PC-9 (cell line): ENCODE data around the gene DLEC1. TPM values are rescaled to one million over a fixed set of nuclear protein-coding genes. Genes with fewer than 3 reads are reported as not detected.

Experiments used
- BruUV-seq: library from RNA; stranded (reverse); fragments of 400-500 nt; replicated peaks from 2 replicates; lab custom pipeline; 2021; lab: Mats Ljungman, UMichigan
- CTCF ChIA-PET: fragments of 300-600 bp; sonication (Branson Sonifier 250); formaldehyde crosslinking; loops from one replicate; lab custom pipeline; 2022; ENCODE audit warnings: antibody characterized with exemption; lab: Charles Lee
- POLR2A ChIA-PET: fragments of 300-600 bp; sonication (Branson Sonifier 250); formaldehyde crosslinking; loops from one replicate; lab custom pipeline; 2022; ENCODE audit warnings: antibody characterized with exemption; ENCODE audit not compliant: unreplicated experiment; lab: Charles Lee
- DNase-seq, 2 experiments: peaks; one replicate each; pipeline versions ENCODE4 v3.0.0 to v3.0.0-alpha.2; 2015 to 2022; ENCODE audit warnings: mixed read lengths in 1 of 2
- H2AFZ ChIP-seq: fragments of 200-600 bp; sonication (generic); 2 replicates; pipeline ENCODE4 v1.8.1; 2017; ENCODE audit warnings: antibody characterized with exemption
- H3F3A ChIP-seq: fragments of 200-600 bp; sonication (generic); 2 replicates; pipeline ENCODE4 v1.8.1; 2017; ENCODE audit warnings: antibody characterized with exemption, mild to moderate bottlenecking, low read depth; ENCODE audit not compliant: insufficient read depth
- H3K27ac ChIP-seq: fragments of 200-600 bp; sonication (generic); 2 replicates; pipeline ENCODE4 v1.6.1; 2016; ENCODE audit warnings: mixed run types
- H3K27me3 ChIP-seq: fragments of 200-600 bp; sonication (generic); 2 replicates; pipeline ENCODE4 v1.6.1; 2016; ENCODE audit warnings: low read depth, mixed run types; ENCODE audit not compliant: insufficient read depth
- H3K36me3 ChIP-seq: fragments of 200-600 bp; sonication (generic); 2 replicates; pipeline ENCODE4 v1.6.1; 2016; ENCODE audit warnings: low read depth, mixed run types
- H3K4me1 ChIP-seq: fragments of 200-600 bp; sonication (generic); replicated peaks from 2 replicates; pipeline ENCODE4 v1.6.1; 2016; ENCODE audit warnings: mixed run types; ENCODE audit not compliant: insufficient read depth
- H3K4me2 ChIP-seq: fragments of 200-600 bp; sonication (generic); 2 replicates; pipeline ENCODE4 v1.6.1; 2017; ENCODE audit warnings: mixed run types
- H3K4me3 ChIP-seq: fragments of 200-600 bp; sonication (generic); 2 replicates; pipeline ENCODE4 v1.6.1; 2016; ENCODE audit warnings: mixed run types
- H3K79me2 ChIP-seq: fragments of 200-600 bp; sonication (generic); 2 replicates; pipeline ENCODE4 v1.6.1; 2017; ENCODE audit warnings: low read depth, mixed run types
- H3K9me2 ChIP-seq: fragments of 200-600 bp; sonication (generic); 2 replicates; pipeline ENCODE4 v1.8.1; 2017; ENCODE audit warnings: mild to moderate bottlenecking; ENCODE audit not compliant: insufficient read depth
- H3K9me3 ChIP-seq: fragments of 200-600 bp; sonication (generic); 2 replicates; pipeline ENCODE4 v1.8.1; 2016; ENCODE audit warnings: low read depth; ENCODE audit not compliant: insufficient read depth
- H4K20me1 ChIP-seq: fragments of 200-600 bp; sonication (generic); 2 replicates; pipeline ENCODE4 v1.8.1; 2017; ENCODE audit not compliant: insufficient read depth
- EZH2 ChIP-seq: fragments of 200-600 bp; sonication (generic); IDR thresholded peaks from 2 replicates; pipeline ENCODE4 v1.8.0; 2017; ENCODE audit warnings: antibody characterized with exemption, low read depth
- intact Hi-C: fragments of 100-400 bp; cut with micrococcal nuclease; formaldehyde crosslinking; loops from one replicate; pipeline ENCODE4 v1.10.0; 2022; ENCODE audit not compliant: unreplicated experiment
- total RNA-seq: library from RNA; stranded (reverse); gene quantifications from 2 replicates; pipeline ENCODE4 v1.2.3, GENCODE V29; 2021
- TF ChIP-seq, protein P1 (sequence below): fragments of 200-600 bp; sonication (generic); conservative IDR thresholded peaks from 2 replicates; pipeline ENCODE4 v1.6.1; 2017; ENCODE audit warnings: mixed run types, antibody characterized with exemption, mild to moderate bottlenecking, moderate library complexity

The DLEC1 gene
- total RNA-seq, 1 experiment from 2014 or later: 0.35 TPM

DNA sequence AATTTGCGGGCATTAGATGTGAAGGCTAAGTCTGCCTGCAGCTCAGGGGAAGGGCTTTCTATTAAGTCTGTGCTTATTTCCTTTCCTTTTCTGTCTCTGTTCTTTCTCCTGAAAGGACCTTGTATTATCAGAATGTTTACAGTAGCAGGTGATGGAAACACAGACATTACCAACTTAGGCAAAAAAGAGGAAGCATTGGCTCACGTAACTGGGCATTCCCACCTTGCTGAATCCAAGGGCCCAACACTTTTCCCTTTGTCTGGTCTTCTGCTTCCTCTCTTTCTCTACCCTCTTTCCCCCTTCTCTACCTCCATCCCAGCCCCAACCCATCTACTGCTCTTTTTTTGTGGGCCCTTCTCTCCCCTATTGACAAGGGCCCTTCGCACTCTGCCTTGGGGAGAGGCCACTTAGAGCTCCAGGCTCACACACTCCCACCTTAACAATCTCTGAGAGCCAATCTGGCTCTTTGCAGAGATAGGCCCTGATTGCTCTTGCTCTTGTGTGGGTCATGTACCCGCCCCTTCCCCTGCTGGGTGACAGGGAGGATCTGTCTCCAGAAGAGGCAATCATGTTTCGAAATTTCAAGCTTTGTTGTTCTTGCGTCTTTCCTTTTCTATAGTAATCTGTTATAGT is 62.9 kb downstream of the DLEC1 start:
- CTCF ChIA-PET: no interaction called here
- no peaks in the 10 kb centered on the region for H3F3A ChIP-seq
- BruUV-seq: no TSS peak
- no peaks in the 10 kb centered on the region for H3K4me1 ChIP-seq
- no peaks in the 10 kb centered on the region for H3K27me3 ChIP-seq
- H2AFZ ChIP-seq: no peak overlapping the region
- H3K9me2 ChIP-seq: no peaks in the 10 kb centered on the region
- TF ChIP-seq EZH2: no peak
- no peak overlapping the region for H3K27ac ChIP-seq
- H3K36me3 ChIP-seq: no peaks in the 10 kb centered on the region
- peaks cover 4% of the 10 kb centered on the region; the same call in 1 of the 2 replicates for H3K9me3 ChIP-seq
- H4K20me1 ChIP-seq: no peaks in the 10 kb centered on the region
- H3K4me2 ChIP-seq: no peak overlapping the region
- POLR2A ChIA-PET: interaction anchor here (0.7 kb wide), 1 partner anchor 72 kb away, joined by 5 read pairs; the partner anchor contains the start of gene PLCD1
- no peak for DNase-seq
- H3K79me2 ChIP-seq: no peaks in the 10 kb centered on the region
- H3K4me3 ChIP-seq: no peak overlapping the region
- intact Hi-C loops: no loop called here

DNA sequence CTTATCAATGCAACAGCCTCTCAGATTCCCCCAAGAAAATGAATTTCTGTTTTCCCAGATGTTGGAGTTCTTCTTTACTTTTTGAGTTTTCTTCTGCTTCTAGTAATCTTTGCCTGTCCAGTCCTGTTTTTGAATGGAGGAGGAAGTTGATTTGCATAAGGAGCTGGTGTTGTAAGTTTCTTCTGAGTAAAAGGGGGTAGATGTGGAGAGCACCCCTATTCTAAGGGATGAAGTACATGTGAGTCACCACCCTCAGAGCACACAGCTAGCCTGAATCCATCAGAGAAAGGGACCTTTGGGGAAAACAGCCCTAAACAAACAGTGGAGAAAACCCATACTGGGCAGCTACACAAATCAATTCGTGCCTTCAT is 63.4 kb downstream of the DLEC1 start:
- intact Hi-C loops: no loop called here
- Histone ChIP-seq H3K4me3 (no peak overlapping the region), H3K4me1 (no peaks in the 10 kb centered on the region), H4K20me1 (no peaks in the 10 kb centered on the region), H3K36me3 (no peaks in the 10 kb centered on the region), H3F3A (no peaks in the 10 kb centered on the region), H3K27me3 (no peaks in the 10 kb centered on the region), H3K9me3 (peaks cover 4% of the 10 kb centered on the region; the same call in 1 of the 2 replicates), H3K27ac (no peak overlapping the region), H2AFZ (no peak overlapping the region), H3K79me2 (no peaks in the 10 kb centered on the region), H3K9me2 (no peaks in the 10 kb centered on the region), H3K4me2 (no peak overlapping the region)
- TF ChIP-seq, protein P1, sequence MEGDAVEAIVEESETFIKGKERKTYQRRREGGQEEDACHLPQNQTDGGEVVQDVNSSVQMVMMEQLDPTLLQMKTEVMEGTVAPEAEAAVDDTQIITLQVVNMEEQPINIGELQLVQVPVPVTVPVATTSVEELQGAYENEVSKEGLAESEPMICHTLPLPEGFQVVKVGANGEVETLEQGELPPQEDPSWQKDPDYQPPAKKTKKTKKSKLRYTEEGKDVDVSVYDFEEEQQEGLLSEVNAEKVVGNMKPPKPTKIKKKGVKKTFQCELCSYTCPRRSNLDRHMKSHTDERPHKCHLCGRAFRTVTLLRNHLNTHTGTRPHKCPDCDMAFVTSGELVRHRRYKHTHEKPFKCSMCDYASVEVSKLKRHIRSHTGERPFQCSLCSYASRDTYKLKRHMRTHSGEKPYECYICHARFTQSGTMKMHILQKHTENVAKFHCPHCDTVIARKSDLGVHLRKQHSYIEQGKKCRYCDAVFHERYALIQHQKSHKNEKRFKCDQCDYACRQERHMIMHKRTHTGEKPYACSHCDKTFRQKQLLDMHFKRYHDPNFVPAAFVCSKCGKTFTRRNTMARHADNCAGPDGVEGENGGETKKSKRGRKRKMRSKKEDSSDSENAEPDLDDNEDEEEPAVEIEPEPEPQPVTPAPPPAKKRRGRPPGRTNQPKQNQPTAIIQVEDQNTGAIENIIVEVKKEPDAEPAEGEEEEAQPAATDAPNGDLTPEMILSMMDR: no peak
- TF ChIP-seq EZH2: no peak
- no TSS peak for BruUV-seq
- ChIA-PET POLR2A (interaction anchor here (0.7 kb wide), 1 partner anchor 73 kb away, joined by 5 read pairs; the partner anchor contains the start of gene PLCD1), CTCF (no interaction called here)
- no peak for DNase-seq

DNA sequence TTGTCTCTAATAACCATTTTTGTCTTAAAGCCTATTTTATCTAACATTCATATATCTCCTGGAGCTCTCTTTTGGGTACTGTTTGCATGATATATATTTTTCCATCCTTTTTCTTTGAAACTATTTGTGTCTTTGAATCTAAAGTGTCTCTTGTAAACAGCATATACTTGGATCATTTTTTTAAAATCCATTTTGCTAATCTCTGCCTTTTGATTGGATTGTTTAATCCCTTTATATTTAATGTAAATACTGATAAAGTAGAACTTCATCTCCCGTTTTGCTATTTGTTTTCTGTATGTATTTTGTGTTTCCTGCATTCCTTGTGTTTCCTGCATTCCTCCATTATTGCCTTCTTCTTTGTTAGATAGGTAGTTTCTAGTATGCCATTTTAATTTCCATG is 66.5 kb downstream of the DLEC1 start:
- H3K9me2 ChIP-seq: no peaks in the 10 kb centered on the region
- H3K27ac ChIP-seq: no peak overlapping the region
- BruUV-seq: no TSS peak
- no peak for TF ChIP-seq EZH2
- TF ChIP-seq, protein P1: no peak
- POLR2A ChIA-PET: no interaction called here
- H3K79me2 ChIP-seq: no peaks in the 10 kb centered on the region
- H2AFZ ChIP-seq: no peak overlapping the region
- H3K4me3 ChIP-seq: no peak overlapping the region
- no peaks in the 10 kb centered on the region for H3K27me3 ChIP-seq
- intact Hi-C loops: no loop called here
- DNase-seq: no peak
- H4K20me1 ChIP-seq: no peaks in the 10 kb centered on the region
- H3K4me2 ChIP-seq: no peak overlapping the region
- no peaks in the 10 kb centered on the region for H3K36me3 ChIP-seq
- H3K9me3 ChIP-seq: peaks cover 4% of the 10 kb centered on the region; the same call in 1 of the 2 replicates
- H3K4me1 ChIP-seq: no peaks in the 10 kb centered on the region
- CTCF ChIA-PET: no interaction called here
- H3F3A ChIP-seq: no peaks in the 10 kb centered on the region
